Amniotic epithelial cell (primary cell): ENCODE results near the gene C9.
"Not testable (repeated sequence)": the region's sequence is repeated elsewhere in the genome, so short reads cannot be mapped to it uniquely, and the experiment has no call there.

Experiments
- DNase-seq: peaks from one replicate; pipeline ENCODE4 v3.0.0-alpha.2; 2010; ENCODE audit warnings: low read depth

C9 gene

GRCh38 chr5:39328731-39329130 lies 35.6 kb downstream of the C9 start:
- DNase-seq = no peak

- DNase-seq = no peak
Measured at GRCh38 chr5:39323542-39323941, 40.8 kb downstream of the C9 start.

GRCh38 chr5:39319395-39319794 lies 44.9 kb downstream of the C9 start:
- no peak for DNase-seq

- not testable (repeated sequence) for DNase-seq
Measured at GRCh38 chr5:39316464-39316863, 47.8 kb downstream of the C9 start.

GRCh38 chr5:39315995-39316394 lies 48.3 kb downstream of the C9 start:
- no peak for DNase-seq

GRCh38 chr5:39314591-39314990 lies 49.7 kb downstream of the C9 start:
- DNase-seq = no peak

- DNase-seq = no peak
Measured at GRCh38 chr5:39309534-39309933, 54.8 kb downstream of the C9 start.

GRCh38 chr5:39302472-39302871 lies 61.8 kb downstream of the C9 start:
- no peak for DNase-seq

- DNase-seq = no peak
Measured at GRCh38 chr5:39301406-39301805, 62.9 kb downstream of the C9 start.

- no peak for DNase-seq
Measured at GRCh38 chr5:39299962-39300361, 64.3 kb downstream of the C9 start.

GRCh38 chr5:39294736-39295135 lies 69.6 kb downstream of the C9 start:
- DNase-seq = no peak

GRCh38 chr5:39284552-39284951 lies 79.7 kb downstream of the C9 start:
- DNase-seq = no peak

- peak; percentile 71 for DNase-seq
Measured at GRCh38 chr5:39283231-39283818, 81.0 kb downstream of the C9 start.

GRCh38 chr5:39282561-39282960 lies 81.7 kb downstream of the C9 start:
- DNase-seq = no peak

GRCh38 chr5:39275865-39276264 lies 88.4 kb downstream of the C9 start:
- not testable (repeated sequence) for DNase-seq

GRCh38 chr5:39274398-39275085 lies 89.8 kb downstream of the C9 start:
- no peak for DNase-seq

GRCh38 chr5:39273314-39273954 lies 90.9 kb downstream of the C9 start:
- DNase-seq = no peak

GRCh38 chr5:39272869-39273231 lies 91.4 kb downstream of the C9 start:
- DNase-seq = not testable (repeated sequence)

GRCh38 chr5:39270225-39270848 lies 94.0 kb downstream of the C9 start:
- DNase-seq = no peak

GRCh38 chr5:39267186-39267585 lies 97.1 kb downstream of the C9 start:
- no peak for DNase-seq

- DNase-seq = peak; percentile 12
Measured at GRCh38 chr5:39266442-39266841, 97.9 kb downstream of the C9 start.

GRCh38 chr5:39264528-39264927 lies 99.8 kb downstream of the C9 start:
- no peak for DNase-seq

- DNase-seq = no peak
Measured at GRCh38 chr5:39262981-39263380, 101.3 kb downstream of the C9 start.
